Chondrocyte (in vitro differentiated cells): ENCODE data around the gene ARVCF. TPM values are rescaled to one million over a fixed set of nuclear protein-coding genes. Genes with fewer than 3 reads are reported as not detected.
A peak's percentile ranks its signal among the peaks of the same experiment; 100 is the strongest.

ENCODE experiments used
- DNase-seq: peaks from one replicate; pipeline ENCODE4 v3.0.0; 2021; ENCODE audit warnings: mixed read lengths, low spot score
- H3K27ac Mint-ChIP-seq: one replicate; pipeline ENCODE4 v1.8.0; 2021; ENCODE audit warnings: mild to moderate bottlenecking, moderate library complexity, mixed read lengths; ENCODE audit not compliant: unreplicated experiment
- H3K27me3 Mint-ChIP-seq: 2 replicates; pipeline ENCODE4 v1.8.0; 2021; ENCODE audit warnings: low read depth, mixed read lengths
- H3K36me3 Mint-ChIP-seq: 2 replicates; pipeline ENCODE4 v1.8.0; 2021; ENCODE audit warnings: low read depth, mixed read lengths
- H3K4me1 Mint-ChIP-seq: 2 replicates; pipeline ENCODE4 v1.8.0; 2021; ENCODE audit warnings: low read depth, mild to moderate bottlenecking, mixed read lengths
- H3K4me3 Mint-ChIP-seq: one replicate; pipeline ENCODE4 v1.8.0; 2021; ENCODE audit warnings: mild to moderate bottlenecking, moderate library complexity, mixed read lengths; ENCODE audit not compliant: unreplicated experiment
- H3K9me3 Mint-ChIP-seq: 2 replicates; pipeline ENCODE4 v1.8.0; 2021; ENCODE audit warnings: low read depth, mixed read lengths
- CTCF ChIP-seq: fragments of 200-600 bp; sonication (generic); IDR thresholded peaks from 2 replicates; pipeline ENCODE4 v1.5.0; 2021; ENCODE audit warnings: antibody characterized with exemption, mild to moderate bottlenecking, moderate library complexity
- total RNA-seq: library from RNA; stranded (reverse); gene quantifications from 3 replicates; pipeline ENCODE4 v1.2.1, GENCODE V29; 2021

ARVCF gene
- total RNA-seq, 1 donor from 2014 or later, result 24.2 TPM

DNA sequence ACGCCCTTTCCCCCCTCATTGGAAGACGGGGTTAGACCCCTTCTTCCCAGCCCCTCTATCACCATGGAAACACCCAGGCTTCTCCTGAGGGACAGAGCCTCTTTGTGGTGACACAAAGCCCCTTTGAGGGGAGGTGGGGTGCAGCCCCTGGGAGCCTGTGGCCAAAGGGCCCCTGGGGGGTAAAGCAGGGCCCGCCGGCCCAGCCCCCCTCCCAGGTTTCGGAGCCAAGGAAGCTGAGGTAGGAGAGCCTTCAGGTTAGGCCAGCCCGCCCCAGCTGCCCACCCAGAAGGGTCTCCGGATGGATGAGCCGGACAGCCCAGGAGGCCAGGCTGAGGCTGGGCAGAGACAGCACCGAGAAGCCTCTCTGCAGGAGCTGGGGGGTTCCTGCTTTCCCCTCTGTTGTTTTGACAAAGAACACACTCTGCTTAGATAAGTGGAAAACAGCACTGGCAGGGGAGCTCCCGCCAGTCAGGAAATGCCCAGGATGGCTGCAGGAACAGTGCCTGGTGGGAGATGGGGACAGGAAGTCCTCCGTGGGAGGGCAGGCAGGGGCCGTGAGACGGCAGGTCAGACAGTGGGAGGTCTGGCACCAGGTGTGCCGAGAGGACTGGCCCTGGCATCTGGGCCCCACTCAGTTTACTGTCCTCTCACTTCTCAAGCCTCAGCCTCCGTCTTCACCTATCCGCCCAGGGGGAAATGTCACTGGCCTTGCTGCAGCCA lies 18.2 kb downstream of the ARVCF start:
- no peak for TF ChIP-seq CTCF
- peaks cover 7% of the 10 kb centered on the region for H3K9me3 Mint-ChIP-seq
- no peak overlapping the region for H3K4me3 Mint-ChIP-seq
- H3K4me1 Mint-ChIP-seq, result peaks cover 28% of the 10 kb centered on the region
- H3K27ac Mint-ChIP-seq, result no peak overlapping the region
- H3K27me3 Mint-ChIP-seq, result no peaks in the 10 kb centered on the region
- H3K36me3 Mint-ChIP-seq, result peaks cover 3% of the 10 kb centered on the region
- peak; percentile 84 for DNase-seq

DNA sequence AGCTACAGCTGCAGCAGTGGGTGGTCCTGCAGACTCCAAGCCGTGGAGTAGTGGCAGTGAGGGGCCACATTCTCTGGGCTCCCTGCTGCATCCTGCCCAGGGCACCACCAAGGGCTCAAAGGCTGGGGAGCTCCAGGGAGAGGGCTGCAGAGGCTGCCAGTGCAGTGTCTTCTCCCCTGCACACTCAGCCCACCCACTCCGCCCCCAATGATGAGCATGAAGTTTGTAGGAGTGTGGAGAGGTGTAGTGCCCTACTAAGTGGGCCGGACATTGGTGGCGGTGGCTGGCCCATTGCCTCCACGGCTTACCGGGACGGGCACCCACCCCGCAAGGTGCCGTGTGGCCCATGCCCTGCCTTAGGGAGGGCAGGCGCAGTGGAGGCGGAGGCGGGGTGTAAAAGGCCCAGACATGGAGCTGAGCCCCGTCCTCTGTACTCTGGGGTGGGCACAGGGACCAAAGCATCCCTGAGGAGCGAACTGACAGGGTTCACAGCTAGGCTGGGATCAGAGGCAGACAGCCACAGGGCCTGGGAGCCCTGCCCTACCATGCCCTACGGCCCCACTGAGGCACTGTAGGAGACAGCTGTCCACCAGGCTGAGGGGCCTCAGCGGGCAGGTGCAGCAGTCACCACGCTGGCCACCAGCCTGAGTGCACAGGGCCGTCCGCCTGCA lies 18.9 kb downstream of the ARVCF start:
- no peak overlapping the region for H3K27ac Mint-ChIP-seq
- H3K27me3 Mint-ChIP-seq, result no peaks in the 10 kb centered on the region
- no peaks in the 10 kb centered on the region for H3K36me3 Mint-ChIP-seq
- no peaks in the 10 kb centered on the region for H3K9me3 Mint-ChIP-seq
- no peak for TF ChIP-seq CTCF
- H3K4me1 Mint-ChIP-seq, result peaks cover 28% of the 10 kb centered on the region
- H3K4me3 Mint-ChIP-seq, result no peak overlapping the region
- DNase-seq, result peak; percentile 86

- no peaks in the 10 kb centered on the region for H3K27me3 Mint-ChIP-seq
- no peak for TF ChIP-seq CTCF
- H3K27ac Mint-ChIP-seq, result no peak overlapping the region
- H3K4me3 Mint-ChIP-seq, result no peak overlapping the region
- H3K36me3 Mint-ChIP-seq, result no peaks in the 10 kb centered on the region
- no peaks in the 10 kb centered on the region for H3K9me3 Mint-ChIP-seq
- peak; percentile 83 for DNase-seq
- peaks cover 34% of the 10 kb centered on the region for H3K4me1 Mint-ChIP-seq
Measured at GRCh38 chr22:19996694-19997384, 19.8 kb downstream of the ARVCF start.

DNA sequence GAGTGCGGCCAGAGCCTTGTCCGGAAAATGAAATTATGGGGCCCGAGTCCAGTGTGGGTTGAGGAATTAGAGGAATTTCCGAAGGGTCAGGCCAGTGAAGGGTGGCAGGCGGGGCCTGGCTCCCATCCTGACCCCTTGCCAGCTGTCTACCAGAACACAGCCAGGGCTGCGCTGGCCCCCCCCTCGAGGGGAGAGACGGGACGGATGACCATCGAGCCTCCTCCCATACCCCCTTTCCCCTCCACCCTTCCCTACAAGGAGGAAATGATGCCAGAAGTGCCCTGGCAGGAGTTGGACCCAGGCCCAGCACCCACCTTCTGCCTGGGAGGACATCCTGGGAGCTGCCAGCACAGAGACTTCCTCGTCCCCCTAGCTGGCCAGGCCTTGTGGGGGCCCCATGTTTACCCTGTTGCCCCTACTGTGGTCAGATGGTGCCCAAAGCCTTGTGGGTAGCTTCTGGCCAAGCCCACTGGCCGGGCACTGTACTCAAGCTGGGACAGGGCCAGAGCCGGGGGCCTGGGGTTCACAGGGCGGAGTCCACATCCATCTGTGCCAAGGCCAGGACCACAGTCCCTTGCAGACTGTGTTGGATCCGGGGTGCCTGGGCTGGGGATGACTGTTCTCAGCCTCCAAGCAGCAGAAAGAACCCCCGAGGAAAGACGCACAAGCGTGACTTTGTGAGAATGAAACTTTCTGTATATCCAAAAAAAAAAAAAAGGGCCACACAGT lies 20.8 kb downstream of the ARVCF start:
- no peak for TF ChIP-seq CTCF
- Mint-ChIP-seq H3K4me3 (no peak overlapping the region), H3K36me3 (no peaks in the 10 kb centered on the region), H3K4me1 (peaks cover 44% of the 10 kb centered on the region), H3K9me3 (no peaks in the 10 kb centered on the region), H3K27ac (peak overlapping the region; percentile 45), H3K27me3 (no peaks in the 10 kb centered on the region)
- peak; percentile 80 for DNase-seq
